GM18502 (cell line): Measurements from ENCODE around the gene ATOH7.
"Not testable (repeated sequence)": the region's sequence is repeated elsewhere in the genome, so short reads cannot be mapped to it uniquely, and the experiment has no call there.

Experiments
- ATAC-seq: cut with Tn5 transposase; IDR thresholded peaks from one replicate; pipeline ENCODE4 v1.9.1; 2021; ENCODE audit warnings: mild to moderate bottlenecking; ENCODE audit not compliant: unreplicated experiment, poor library complexity

Gene ATOH7

GRCh38 chr10:68238371-68238770 is 6.5 kb upstream of the ATOH7 start:
- ATAC-seq: no peak

GRCh38 chr10:68237173-68237572 is 5.3 kb upstream of the ATOH7 start:
- no peak for ATAC-seq

DNA sequence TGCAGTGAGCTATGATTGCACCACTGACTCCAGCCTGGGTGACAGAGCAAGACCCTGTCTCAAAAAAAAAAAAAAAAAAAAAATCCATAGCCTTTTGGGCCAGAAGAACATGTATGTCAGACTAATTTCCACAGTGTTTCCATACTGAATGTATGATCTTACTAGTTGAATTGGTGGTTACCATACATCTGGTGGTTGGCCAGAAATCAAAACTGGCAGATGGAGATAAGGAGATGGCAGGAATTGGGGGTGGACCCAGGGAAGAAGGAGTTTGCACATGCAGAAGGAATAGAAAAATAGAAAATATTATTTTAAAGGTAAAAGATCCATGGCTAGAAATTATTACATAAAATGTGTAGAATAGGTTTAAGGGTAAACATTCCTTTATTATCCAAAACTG is 3.7 kb upstream of the ATOH7 start:
- ATAC-seq: no peak

DNA sequence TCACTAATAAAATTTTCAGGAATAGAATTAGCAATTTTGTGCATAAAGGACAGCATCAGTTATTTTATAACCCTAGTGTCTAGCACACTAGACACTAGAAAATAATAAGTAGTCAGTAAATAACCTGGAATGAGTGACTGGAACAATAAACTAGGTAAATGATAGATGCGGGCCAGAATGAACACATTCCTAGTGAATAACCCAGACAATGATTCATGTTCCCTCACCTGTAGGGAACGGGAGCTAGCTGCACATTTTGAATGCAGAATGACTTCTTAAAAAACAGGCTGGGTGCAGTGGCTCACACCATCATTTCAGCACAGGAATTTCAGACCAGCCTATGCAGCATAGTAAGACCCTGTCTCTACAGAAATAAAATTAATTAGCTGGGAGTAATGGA is 3.2 kb upstream of the ATOH7 start:
- ATAC-seq: no peak

- no peak for ATAC-seq
Measured at GRCh38 chr10:68233046-68233445, 1.1 kb upstream of the ATOH7 start.

- peak; percentile 96 for ATAC-seq
Measured at GRCh38 chr10:68231106-68231816, 652 bp downstream of the ATOH7 start.

DNA sequence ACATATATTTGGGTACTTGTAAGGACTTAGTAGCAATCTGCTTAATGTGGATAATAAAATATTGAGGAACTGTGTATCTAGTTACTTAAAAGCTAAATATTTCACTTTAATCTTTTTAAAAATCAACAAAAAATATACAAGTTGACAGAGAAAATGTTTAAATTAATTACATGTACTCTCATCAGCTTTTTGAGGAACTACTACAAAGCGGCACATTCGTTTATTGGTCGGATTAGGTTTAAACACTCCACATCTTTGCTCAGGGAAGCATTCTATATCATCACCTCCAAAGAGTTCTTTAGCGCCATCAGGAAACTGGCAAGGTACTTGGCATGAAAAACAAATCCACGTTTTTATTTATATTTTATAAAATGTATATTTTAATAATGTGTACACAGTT is 1.6 kb downstream of the ATOH7 start:
- no peak for ATAC-seq

- no peak for ATAC-seq
Measured at GRCh38 chr10:68224810-68225209, 7.1 kb downstream of the ATOH7 start.

DNA sequence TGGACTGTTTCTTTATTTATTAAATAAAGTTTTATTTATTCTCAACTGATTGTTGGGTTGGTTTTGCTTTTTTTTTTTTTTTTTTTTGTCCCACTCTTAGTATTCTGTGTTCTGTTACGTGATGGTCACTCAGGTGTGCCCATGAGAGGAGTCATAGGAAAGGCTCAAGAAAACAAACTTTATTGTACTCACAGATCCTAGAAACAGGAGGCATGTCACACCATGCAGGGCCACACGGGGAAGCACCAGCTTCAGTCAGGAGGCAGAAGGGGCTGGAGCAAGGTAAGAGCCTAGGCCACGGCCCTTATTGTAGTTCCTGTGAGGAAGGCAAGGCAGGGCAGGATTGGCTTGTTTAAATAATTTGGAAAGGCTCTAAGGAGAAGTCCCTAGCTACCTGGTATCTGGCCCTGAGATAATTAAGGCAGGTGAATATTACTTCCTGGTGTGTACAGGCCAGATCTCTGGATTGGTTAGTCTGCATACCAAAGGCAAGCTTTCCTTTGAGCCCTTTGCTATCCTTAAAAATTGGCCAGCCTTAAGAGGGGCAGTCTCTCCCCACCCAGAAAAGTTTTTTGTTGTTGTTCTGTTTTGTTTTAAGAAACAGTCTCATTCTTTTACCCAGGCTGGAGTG is 8.3 kb downstream of the ATOH7 start:
- no peak for ATAC-seq

DNA sequence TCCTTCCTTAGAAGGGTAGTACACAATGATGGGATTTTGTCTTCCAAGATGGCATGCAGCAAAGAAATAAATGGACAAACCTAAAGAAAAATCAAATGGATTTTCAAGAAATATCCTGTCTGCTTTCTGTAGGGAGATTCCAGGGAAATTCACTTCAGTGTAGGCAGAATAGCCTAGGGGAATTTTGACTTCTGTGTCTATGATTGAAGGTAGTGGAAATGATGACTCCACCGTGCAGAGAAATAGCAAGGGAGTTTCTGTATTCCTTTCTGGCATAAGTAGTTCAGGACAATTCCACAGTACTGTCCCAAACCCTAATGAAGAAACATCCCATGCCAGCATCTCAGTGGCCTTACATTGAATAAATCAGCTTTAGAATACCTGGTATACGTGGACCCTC is 9.5 kb downstream of the ATOH7 start:
- ATAC-seq: no peak

- no peak for ATAC-seq
Measured at GRCh38 chr10:68221196-68221595, 10.7 kb downstream of the ATOH7 start.

DNA sequence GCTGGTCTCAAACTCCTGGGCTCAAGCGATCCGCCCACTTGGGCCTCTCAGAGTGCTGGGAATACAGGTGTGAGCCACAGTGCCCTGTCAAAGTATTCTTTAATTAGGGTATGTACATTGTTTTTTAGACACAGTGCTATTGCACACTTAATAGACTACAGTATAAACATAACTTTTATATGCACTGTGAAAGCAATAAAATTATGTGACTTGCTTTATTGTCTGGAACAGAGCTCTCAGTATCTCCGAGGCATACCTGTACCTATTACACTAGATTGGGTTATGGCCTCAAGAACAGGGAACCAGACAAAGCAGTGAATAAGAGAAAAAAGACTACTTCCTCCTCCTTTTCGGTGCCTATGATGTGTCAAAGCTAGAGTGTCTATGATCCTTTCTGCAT is 13.1 kb downstream of the ATOH7 start:
- ATAC-seq: no peak

DNA sequence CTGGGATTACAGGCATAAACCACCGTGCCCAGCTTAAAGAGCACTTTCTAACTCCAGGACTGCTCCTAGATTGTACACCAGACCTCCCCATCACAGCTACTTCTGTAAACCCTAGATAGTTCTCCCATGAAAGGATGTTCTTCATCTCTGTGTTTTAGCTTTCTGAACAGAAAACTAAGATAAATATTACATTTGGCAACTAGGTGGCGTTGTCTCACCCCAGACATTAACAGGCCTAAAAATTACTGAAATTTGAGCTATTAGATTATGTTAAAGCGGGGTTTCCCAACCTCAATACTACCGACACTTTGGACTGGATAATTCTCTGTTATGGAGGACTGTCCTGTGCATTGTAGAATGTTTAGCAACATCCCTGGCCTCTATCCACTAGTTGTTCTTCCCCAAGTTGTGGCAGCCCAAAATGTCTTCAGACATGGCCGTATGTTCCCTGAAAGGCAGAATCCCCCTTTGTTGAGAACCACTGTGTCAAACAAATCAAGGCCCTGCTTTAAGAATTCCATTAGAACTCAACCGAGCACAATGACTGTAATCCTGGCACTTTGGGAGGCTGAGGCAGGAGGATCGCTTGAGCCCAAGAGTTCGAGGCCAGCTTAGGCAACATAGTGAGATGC is 19.1 kb downstream of the ATOH7 start:
- no peak for ATAC-seq

DNA sequence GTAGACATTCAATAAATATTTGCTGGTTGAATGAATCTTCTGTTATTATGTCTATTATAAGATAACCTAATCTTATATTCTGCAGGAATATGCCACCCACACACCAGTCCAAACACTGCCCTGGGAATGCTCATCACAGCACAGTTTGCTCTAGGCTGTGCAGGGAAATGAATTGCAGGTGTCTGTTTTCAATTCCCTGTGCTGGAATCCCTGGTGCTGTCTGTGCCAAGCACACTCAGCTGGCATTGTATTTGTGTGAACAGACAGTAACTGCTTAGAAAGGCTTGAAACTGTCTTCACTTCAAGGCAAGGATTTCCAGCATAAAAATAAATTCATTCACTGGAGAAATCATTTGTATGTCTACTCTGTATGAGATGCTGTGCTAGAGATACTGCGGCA is 20.2 kb downstream of the ATOH7 start:
- ATAC-seq: no peak

- no peak for ATAC-seq
Measured at GRCh38 chr10:68208424-68209042, 23.4 kb downstream of the ATOH7 start.

DNA sequence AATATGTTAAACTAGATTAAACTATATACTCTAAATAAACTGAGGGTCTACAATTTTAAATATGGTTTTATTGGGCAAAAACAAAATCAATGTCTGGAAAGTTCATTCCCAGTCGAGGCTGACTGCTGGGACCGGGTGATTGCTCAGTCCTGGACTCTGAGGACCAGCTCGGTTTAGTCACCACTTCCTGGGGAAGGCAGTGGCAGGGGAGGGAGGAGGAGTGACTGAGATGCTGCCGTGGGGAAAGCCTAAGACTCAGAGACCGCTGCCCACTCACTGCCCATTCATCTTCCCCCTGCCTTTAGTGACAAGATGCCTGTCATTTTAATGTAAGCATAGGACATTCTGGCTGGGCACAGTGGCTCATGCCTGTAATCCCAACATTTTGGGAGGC is 29.0 kb downstream of the ATOH7 start:
- no peak for ATAC-seq

DNA sequence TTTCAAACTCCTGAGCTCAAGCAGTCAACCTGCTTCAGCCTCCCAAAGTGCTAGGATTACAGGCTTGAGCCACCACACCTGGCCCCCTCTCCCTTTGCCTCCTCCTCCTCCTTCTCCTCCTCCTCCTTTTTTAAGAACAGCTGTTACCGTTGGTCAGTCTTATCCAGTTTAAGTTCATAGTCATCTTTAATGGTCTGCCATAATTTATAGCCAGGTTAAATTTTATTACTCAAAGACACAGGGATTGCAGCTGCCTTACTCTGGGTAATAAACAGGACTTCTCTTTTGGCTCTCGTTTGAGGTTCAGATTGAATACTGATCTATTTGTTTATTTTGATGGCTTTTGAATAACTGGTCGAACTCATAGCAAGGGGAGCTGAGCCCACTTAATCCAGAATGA is 35.2 kb downstream of the ATOH7 start:
- no peak for ATAC-seq

GRCh38 chr10:68195776-68196175 is 36.1 kb downstream of the ATOH7 start:
- ATAC-seq: not testable (repeated sequence)

DNA sequence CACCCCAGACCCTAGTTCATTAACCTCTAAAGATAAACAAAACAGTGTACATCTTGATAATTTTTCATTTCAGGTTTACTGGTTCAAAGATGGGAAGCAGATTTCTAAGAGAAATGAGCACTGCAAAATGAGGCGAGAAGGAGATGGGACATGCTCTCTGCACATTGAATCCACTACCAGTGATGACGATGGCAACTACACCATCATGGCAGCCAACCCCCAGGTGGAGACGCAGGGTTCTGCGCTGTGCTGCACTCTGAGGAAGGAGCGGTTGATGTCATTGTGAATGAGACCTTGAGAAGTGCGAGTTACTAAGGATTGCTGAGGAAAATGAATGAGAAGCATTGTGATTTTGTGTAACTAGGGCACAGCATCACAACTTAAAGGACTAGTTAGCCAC is 37.6 kb downstream of the ATOH7 start:
- no peak for ATAC-seq

- no peak for ATAC-seq
Measured at GRCh38 chr10:68192113-68192512, 39.8 kb downstream of the ATOH7 start.

GRCh38 chr10:68188835-68189234 is 43.1 kb downstream of the ATOH7 start:
- ATAC-seq: no peak
